B cell (primary cell): ENCODE results near the gene ILDR2. TPM values are rescaled to one million over a fixed set of nuclear protein-coding genes. Genes with fewer than 3 reads are reported as not detected.

Experiments
- ATAC-seq: fragments of 200-7000 bp; cut with Tn5 transposase; one replicate; pipeline ENCODE4 v1.10.0; 2021; ENCODE audit warnings: low read depth, mild to moderate bottlenecking, moderate number of reproducible peaks, moderate library complexity
- CTCF ChIA-PET: fragments of 350-600 bp; sonication (Branson Sonifier 250); formaldehyde crosslinking; loops from one replicate; lab custom pipeline; 2021; ENCODE audit warnings: antibody characterized with exemption, inconsistent platforms; lab: Charles Lee
- POLR2A ChIA-PET: fragments of 350-600 bp; sonication (Branson Sonifier 250); formaldehyde crosslinking; loops from one replicate; lab custom pipeline; 2021; ENCODE audit warnings: antibody characterized with exemption; lab: Charles Lee
- DNase-seq: peaks from one replicate; pipeline ENCODE4 v3.0.0; 2013
- H2AFZ ChIP-seq: 2 replicates; pipeline ENCODE4 v1.6.1; 2012; ENCODE audit warnings: mild to moderate bottlenecking, low read depth, low read length; ENCODE audit not compliant: insufficient read depth, poor library complexity, severe bottlenecking
- H3K27ac ChIP-seq, 2 donors: 1 replicate in 1 of 2; 2 replicates in 1 of 2; pipeline ENCODE4 v1.5.1; 2012 to 2013; ENCODE audit warnings: low read length in 2 of 2, mild to moderate bottlenecking in 2 of 2, moderate library complexity in 1 of 2
- H3K27me3 ChIP-seq, 4 experiments: fragments of 200-600 bp in 1 of 4; sonication (generic) in 1 of 4; replicated peaks in 1 of 4; 1 replicate in 2 of 4; 2 replicates in 2 of 4; pipeline versions ENCODE4 v1.6.1 to v1.7.0; 2013 to 2016; ENCODE audit warnings: low read length in 3 of 4, mild to moderate bottlenecking in 2 of 4, mixed read lengths in 1 of 4, moderate library complexity in 1 of 4; ENCODE audit not compliant: insufficient read depth in 4 of 4, control insufficient read depth in 3 of 4; ENCODE audit errors: control extremely low read depth in 1 of 4
- H3K36me3 ChIP-seq, 2 experiments: replicated peaks in 1 of 2; 1 replicate in 1 of 2; 2 replicates in 1 of 2; pipeline versions ENCODE4 v1.6.1 to v1.7.1; 2013; ENCODE audit warnings: low read length in 1 of 2; ENCODE audit not compliant: insufficient read depth in 2 of 2, control insufficient read depth in 1 of 2; ENCODE audit errors: control extremely low read depth in 1 of 2, extremely low read depth in 1 of 2
- H3K4me1 ChIP-seq, 2 donors: fragments of 200-600 bp in 1 of 2; sonication (generic) in 1 of 2; 1 replicate in 1 of 2; 2 replicates in 1 of 2; pipeline versions ENCODE4 v1.5.1 to v1.6.1; 2013 to 2017; ENCODE audit warnings: low read length in 2 of 2; ENCODE audit not compliant: control insufficient read depth in 2 of 2, insufficient read depth in 2 of 2
- H3K4me2 ChIP-seq: replicated peaks from 2 replicates; pipeline ENCODE3; 2012; ENCODE audit warnings: mild to moderate bottlenecking, low read depth, low read length; ENCODE audit not compliant: poor library complexity, severe bottlenecking
- H3K4me3 ChIP-seq, 5 experiments: fragments of 200-600 bp in 1 of 5; sonication (generic) in 1 of 5; 1 replicate in 3 of 5; 2 replicates in 2 of 5; pipeline versions ENCODE4 v1.5.1 to v1.7.0; 2011 to 2016; ENCODE audit warnings: low read length in 4 of 5, mild to moderate bottlenecking in 4 of 5, low read depth in 2 of 5, control low read depth in 1 of 5, moderate library complexity in 1 of 5; ENCODE audit not compliant: insufficient read depth in 1 of 5; ENCODE audit errors: control extremely low read depth in 1 of 5, extremely low read depth in 1 of 5
- H3K79me2 ChIP-seq: fragments of 200-600 bp; sonication (generic); one replicate; pipeline ENCODE4 v1.6.0; 2016; ENCODE audit warnings: low read length; ENCODE audit not compliant: control insufficient read depth, insufficient read depth
- H3K9ac ChIP-seq: fragments of 200-600 bp; sonication (generic); 2 replicates; pipeline ENCODE4 v1.6.1; 2017; ENCODE audit warnings: mild to moderate bottlenecking, low read length, moderate library complexity
- H3K9me3 ChIP-seq, 3 donors: one replicate each; pipeline versions ENCODE4 v1.6.1 to v1.7.1; 2013; ENCODE audit warnings: low read length in 2 of 3; ENCODE audit not compliant: control insufficient read depth in 2 of 3, insufficient read depth in 1 of 3; ENCODE audit errors: control extremely low read depth in 1 of 3
- H4K20me1 ChIP-seq: 2 replicates; pipeline ENCODE4 v1.6.0; 2012; ENCODE audit warnings: mild to moderate bottlenecking, low read length; ENCODE audit not compliant: insufficient read depth, control insufficient read depth, poor library complexity, severe bottlenecking
- H3K27ac Mint-ChIP-seq: one replicate; pipeline ENCODE4 v1.8.0; 2021; ENCODE audit warnings: mixed read lengths
- H3K27me3 Mint-ChIP-seq: one replicate; pipeline ENCODE4 v1.8.0; 2021; ENCODE audit warnings: mixed read lengths
- H3K4me1 Mint-ChIP-seq: one replicate; pipeline ENCODE4 v1.8.0; 2021; ENCODE audit warnings: mixed read lengths
- H3K4me3 Mint-ChIP-seq: one replicate; pipeline ENCODE4 v1.8.0; 2021; ENCODE audit warnings: mixed read lengths
- H3K9me3 Mint-ChIP-seq: one replicate; pipeline ENCODE4 v1.8.0; 2022; ENCODE audit warnings: mixed read lengths; ENCODE audit not compliant: insufficient read depth
- EZH2 ChIP-seq: IDR thresholded peaks from 2 replicates; pipeline ENCODE4 v1.6.1; 2012; ENCODE audit warnings: borderline replicate concordance, low read depth, mild to moderate bottlenecking, moderate library complexity, low read length; ENCODE audit not compliant: insufficient read depth, poor library complexity, severe bottlenecking
- WGBS: methylation state at CpG from one replicate; pipeline ENCODE4 v1.1.5; 2013; ENCODE audit warnings: missing lambda C conversion rate; ENCODE audit not compliant: insufficient coverage; 5-methylcytosine and 5-hydroxymethylcytosine counted together
- intact Hi-C: fragments of 100-400 bp; cut with micrococcal nuclease; formaldehyde crosslinking; loops from one replicate; pipeline ENCODE4 v1.10.0; 2022
- polyA plus RNA-seq: library from polyadenylated mRNA; depleted of rRNA; stranded (reverse); fragments of >200 nt; gene quantifications from 2 replicates; pipeline ENCODE4 v1.2.3, GENCODE V29; 2012
- total RNA-seq, 2 donors: library from RNA; stranded (reverse); fragments of 120-200 nt in 1 of 2; gene quantifications; 1 replicate in 1 of 2; 2 replicates in 1 of 2; pipeline versions ENCODE4 v1.2.3 to v1.2.4, GENCODE V29; 2013 to 2022
- TF ChIP-seq, protein P1 (sequence below): fragments of 200-600 bp; IDR thresholded peaks from one replicate; pipeline ENCODE4 v1.8.0; 2022; ENCODE audit warnings: antibody characterized with exemption, mild to moderate bottlenecking

The ILDR2 gene
- total and polyA plus RNA-seq, 2 donors (not counting 1 experiment from before 2014, with no cell fraction given) = 0.01 TPM; not detected in 1

DNA sequence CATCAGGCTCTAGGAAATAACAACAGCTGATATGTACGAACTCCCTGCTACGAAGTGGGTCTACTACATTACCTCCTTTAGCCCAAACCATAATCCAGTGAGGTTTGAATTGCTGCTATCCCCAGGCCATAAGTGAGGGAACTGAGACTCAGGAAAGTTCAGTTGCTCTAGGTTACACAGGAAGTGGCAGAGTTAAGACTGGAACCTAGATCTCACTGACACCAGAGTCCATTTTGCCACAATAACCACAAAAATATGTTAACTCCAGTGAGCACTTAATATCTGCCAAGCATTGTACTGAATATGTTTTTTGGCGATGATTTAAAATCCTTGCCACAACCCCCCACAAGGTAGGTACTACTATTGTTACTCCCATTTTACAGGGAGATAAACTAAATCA, 90.4 kb downstream of the ILDR2 start:
- peaks cover 10% of the 10 kb centered on the region for H3K4me1 Mint-ChIP-seq
- WGBS = no CpG with 5 or more reads among the region's 3 CpGs
- POLR2A ChIA-PET = no interaction called here

GRCh38 chr1:166884040-166884642, 91.2 kb downstream of the ILDR2 start:
- ATAC-seq = peak; percentile 63
- no peak overlapping the region for H3K27ac ChIP-seq
- no peaks in the 10 kb centered on the region for H3K9me3 Mint-ChIP-seq
- no peaks in the 10 kb centered on the region for H4K20me1 ChIP-seq
- H3K9ac ChIP-seq = no peak overlapping the region
- H3K4me2 ChIP-seq = peak overlapping the region; percentile 54
- H3K36me3 ChIP-seq = no peaks in the 10 kb centered on the region
- ChIA-PET CTCF (interaction anchor here (2.0 to 4.8 kb wide), 2 partner anchors 26 to 175 kb away, joined by 10 to 41 read pairs; no protein-coding TSS in a partner anchor), POLR2A (no interaction called here)
- intact Hi-C loops = no loop called here
- peaks cover 10% of the 10 kb centered on the region for H3K4me1 Mint-ChIP-seq
- H3K4me1 ChIP-seq = peaks cover 14 to 18% of the 10 kb centered on the region in 2 donors
- no peaks in the 10 kb centered on the region for H3K79me2 ChIP-seq
- DNase-seq = peak; percentile 56
- peaks cover 0 to 9% (median 0%) of the 10 kb centered on the region in 3 donors for H3K9me3 ChIP-seq
- H3K27ac Mint-ChIP-seq = no peak overlapping the region
- TF ChIP-seq, protein P1, sequence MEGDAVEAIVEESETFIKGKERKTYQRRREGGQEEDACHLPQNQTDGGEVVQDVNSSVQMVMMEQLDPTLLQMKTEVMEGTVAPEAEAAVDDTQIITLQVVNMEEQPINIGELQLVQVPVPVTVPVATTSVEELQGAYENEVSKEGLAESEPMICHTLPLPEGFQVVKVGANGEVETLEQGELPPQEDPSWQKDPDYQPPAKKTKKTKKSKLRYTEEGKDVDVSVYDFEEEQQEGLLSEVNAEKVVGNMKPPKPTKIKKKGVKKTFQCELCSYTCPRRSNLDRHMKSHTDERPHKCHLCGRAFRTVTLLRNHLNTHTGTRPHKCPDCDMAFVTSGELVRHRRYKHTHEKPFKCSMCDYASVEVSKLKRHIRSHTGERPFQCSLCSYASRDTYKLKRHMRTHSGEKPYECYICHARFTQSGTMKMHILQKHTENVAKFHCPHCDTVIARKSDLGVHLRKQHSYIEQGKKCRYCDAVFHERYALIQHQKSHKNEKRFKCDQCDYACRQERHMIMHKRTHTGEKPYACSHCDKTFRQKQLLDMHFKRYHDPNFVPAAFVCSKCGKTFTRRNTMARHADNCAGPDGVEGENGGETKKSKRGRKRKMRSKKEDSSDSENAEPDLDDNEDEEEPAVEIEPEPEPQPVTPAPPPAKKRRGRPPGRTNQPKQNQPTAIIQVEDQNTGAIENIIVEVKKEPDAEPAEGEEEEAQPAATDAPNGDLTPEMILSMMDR = peak; percentile 69
- no peak for TF ChIP-seq EZH2
- WGBS = 20% methylated on average over 44 of the region's 44 CpGs
- peak overlapping the region in 1 of 5 experiments; percentile 1 for H3K4me3 ChIP-seq
- H2AFZ ChIP-seq = peak overlapping the region; percentile 39
- no peak overlapping the region for H3K4me3 Mint-ChIP-seq
- peaks cover 0 to 35% (median 25%) of the 10 kb centered on the region in 4 experiments for H3K27me3 ChIP-seq
- peaks cover 34% of the 10 kb centered on the region for H3K27me3 Mint-ChIP-seq

More for the DNA sequence above, 90.4 kb downstream of the ILDR2 start:
- no peaks in the 10 kb centered on the region for H3K9me3 Mint-ChIP-seq
- intact Hi-C loops = no loop called here
- CTCF ChIA-PET = interaction anchor here (4.8 kb wide), 1 partner anchor 174 kb away, joined by 41 read pairs; no protein-coding TSS in a partner anchor
- no peak overlapping the region for H3K27ac ChIP-seq
- DNase-seq (no peak), ATAC-seq (no peak)
- no peaks in the 10 kb centered on the region for H3K79me2 ChIP-seq
- H3K9me3 ChIP-seq = peaks cover 0 to 9% (median 0%) of the 10 kb centered on the region in 3 donors
- no peak overlapping the region for H3K4me2 ChIP-seq
- no peak overlapping the region for H3K9ac ChIP-seq
- H3K27ac Mint-ChIP-seq = no peak overlapping the region
- no peak overlapping the region for H2AFZ ChIP-seq
- no peak overlapping the region for H3K4me3 ChIP-seq
- no peak overlapping the region for H3K4me3 Mint-ChIP-seq
- no peaks in the 10 kb centered on the region for H3K36me3 ChIP-seq
- no peaks in the 10 kb centered on the region for H4K20me1 ChIP-seq
- TF ChIP-seq EZH2 = no peak
- TF ChIP-seq, protein P1 = no peak
- peaks cover 35% of the 10 kb centered on the region for H3K27me3 Mint-ChIP-seq
- peaks cover 14 to 18% of the 10 kb centered on the region in 2 donors for H3K4me1 ChIP-seq
- peaks cover 0 to 35% (median 25%) of the 10 kb centered on the region in 4 experiments for H3K27me3 ChIP-seq
